Kidney (tissue), 14 donors: ENCODE measurements around the gene SBNO2. TPM values are rescaled to one million over a fixed set of nuclear protein-coding genes. Genes with fewer than 3 reads are reported as not detected.

Source experiments
- DNase-seq, 5 donors: peaks; one replicate each; pipeline ENCODE4 v3.0.0-alpha.2; 2013 to 2020
- FAIRE-seq: peaks from 2 replicates; lab custom pipeline; 2012; peaks lifted over from hg19 to GRCh38; lab: Jason Lieb, UNC
- H3K27ac ChIP-seq, 2 donors: one replicate each; pipeline ENCODE4 v1.7.0; 2013; ENCODE audit warnings: low read depth in 2 of 2, low read length in 2 of 2, inconsistent platforms in 1 of 2
- H3K27me3 ChIP-seq: one replicate; pipeline ENCODE4 v1.7.1; 2013; ENCODE audit warnings: low read length, inconsistent platforms; ENCODE audit not compliant: control insufficient read depth, insufficient read depth
- H3K36me3 ChIP-seq, 3 donors: one replicate each; pipeline versions ENCODE4 v1.7.0 to v1.7.1; 2013; ENCODE audit warnings: low read length in 3 of 3, control low read depth in 1 of 3, inconsistent platforms in 1 of 3; ENCODE audit not compliant: insufficient read depth in 3 of 3, control insufficient read depth in 2 of 3
- H3K4me1 ChIP-seq, 3 donors: one replicate each; pipeline versions ENCODE4 v1.7.0 to v1.7.1; 2013; ENCODE audit warnings: low read length in 3 of 3, inconsistent platforms in 1 of 3, low read depth in 1 of 3; ENCODE audit not compliant: control insufficient read depth in 2 of 3, insufficient read depth in 2 of 3
- H3K4me3 ChIP-seq, 3 donors: one replicate each; pipeline versions ENCODE4 v1.7.0 to v1.8.1; 2013; ENCODE audit warnings: low read length in 3 of 3, control low read depth in 1 of 3, inconsistent platforms in 1 of 3
- H3K9ac ChIP-seq, 3 donors: one replicate each; pipeline versions ENCODE4 v1.7.0 to v1.7.1; 2013; ENCODE audit warnings: low read length in 3 of 3, control low read depth in 1 of 3, inconsistent platforms in 1 of 3
- H3K9me3 ChIP-seq, 3 donors: one replicate each; pipeline versions ENCODE4 v1.7.0 to v1.7.1; 2013; ENCODE audit warnings: low read length in 3 of 3, control low read depth in 1 of 3, inconsistent platforms in 1 of 3; ENCODE audit not compliant: control insufficient read depth in 2 of 3, insufficient read depth in 1 of 3
- intact Hi-C: fragments of 100-400 bp; cut with DNase I; formaldehyde crosslinking; loops from one replicate; pipeline ENCODE4 v1.11.1; 2022
- polyA plus RNA-seq: library from polyadenylated mRNA; stranded (reverse); fragments of 350-450 nt; fragmentation: Illumina TruSeq; extraction: RNeasy Lipid Tissue Mini Kit (QIAGEN cat#74804); gene quantifications from one replicate; pipeline ENCODE4 v1.2.3, GENCODE V29; 2014; ENCODE audit warnings: low read depth, low replicate concordance; ENCODE audit not compliant: insufficient read depth
- total RNA-seq: library from RNA; stranded (reverse); fragmentation: NEBNext Ultra II Directional; extraction: Animal tissue kit (Norgen Biotek cat#: 25700); gene quantifications from one replicate; pipeline ENCODE4 v1.2.1, GENCODE V29; 2021
- TF ChIP-seq, protein P1 (sequence below): IDR thresholded peaks from 3 replicates; pipeline ENCODE4 v1.5.1; 2012; ENCODE audit warnings: mild to moderate bottlenecking, moderate library complexity, borderline replicate concordance; ENCODE audit not compliant: insufficient read depth; ENCODE audit errors: extremely low read depth
- donor health status: control.
- donor health status: control.
- donor health status: control.
- donor health status: control.
- donor health status: control.
- donor health status: DM: yes; HTN: yes; CAD: no.
- donor health status: Normal renal cell carcinoma (clear cell type).

The SBNO2 gene
- total and polyA plus RNA-seq, 2 donors from 2014 or later: 12.2 to 156 TPM

GRCh38 chr19:1128106-1128505 lies 46.0 kb downstream of the SBNO2 start:
- H3K36me3 ChIP-seq: peaks cover 0 to 9% (median 6%) of the 10 kb centered on the region in 3 donors
- no peak for DNase-seq
- no peaks in the 10 kb centered on the region for H3K9me3 ChIP-seq
- no peak for FAIRE-seq
- no peak overlapping the region for H3K27ac ChIP-seq
- no peaks in the 10 kb centered on the region for H3K27me3 ChIP-seq
- H3K9ac ChIP-seq: no peak overlapping the region
- H3K4me1 ChIP-seq: peaks cover 0 to 11% (median 0%) of the 10 kb centered on the region in 3 donors
- H3K4me3 ChIP-seq: no peak overlapping the region
- intact Hi-C loops: loop anchor here (10.0 kb wide), 1 partner anchor 57 kb away; no protein-coding TSS in a partner anchor
- TF ChIP-seq, protein P1, sequence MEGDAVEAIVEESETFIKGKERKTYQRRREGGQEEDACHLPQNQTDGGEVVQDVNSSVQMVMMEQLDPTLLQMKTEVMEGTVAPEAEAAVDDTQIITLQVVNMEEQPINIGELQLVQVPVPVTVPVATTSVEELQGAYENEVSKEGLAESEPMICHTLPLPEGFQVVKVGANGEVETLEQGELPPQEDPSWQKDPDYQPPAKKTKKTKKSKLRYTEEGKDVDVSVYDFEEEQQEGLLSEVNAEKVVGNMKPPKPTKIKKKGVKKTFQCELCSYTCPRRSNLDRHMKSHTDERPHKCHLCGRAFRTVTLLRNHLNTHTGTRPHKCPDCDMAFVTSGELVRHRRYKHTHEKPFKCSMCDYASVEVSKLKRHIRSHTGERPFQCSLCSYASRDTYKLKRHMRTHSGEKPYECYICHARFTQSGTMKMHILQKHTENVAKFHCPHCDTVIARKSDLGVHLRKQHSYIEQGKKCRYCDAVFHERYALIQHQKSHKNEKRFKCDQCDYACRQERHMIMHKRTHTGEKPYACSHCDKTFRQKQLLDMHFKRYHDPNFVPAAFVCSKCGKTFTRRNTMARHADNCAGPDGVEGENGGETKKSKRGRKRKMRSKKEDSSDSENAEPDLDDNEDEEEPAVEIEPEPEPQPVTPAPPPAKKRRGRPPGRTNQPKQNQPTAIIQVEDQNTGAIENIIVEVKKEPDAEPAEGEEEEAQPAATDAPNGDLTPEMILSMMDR: no peak

GRCh38 chr19:1126984-1127760 lies 46.9 kb downstream of the SBNO2 start:
- H3K9me3 ChIP-seq: no peaks in the 10 kb centered on the region
- no peak for DNase-seq
- no peak overlapping the region for H3K9ac ChIP-seq
- H3K27me3 ChIP-seq: no peaks in the 10 kb centered on the region
- no peak overlapping the region for H3K27ac ChIP-seq
- intact Hi-C loops: loop anchor here (10.0 kb wide), 1 partner anchor 58 kb away; no protein-coding TSS in a partner anchor
- FAIRE-seq: no peak
- TF ChIP-seq, protein P1: no peak
- no peak overlapping the region for H3K4me3 ChIP-seq
- H3K4me1 ChIP-seq: peaks cover 0 to 4% (median 0%) of the 10 kb centered on the region in 3 donors
- H3K36me3 ChIP-seq: peaks cover 0 to 14% (median 6%) of the 10 kb centered on the region in 3 donors

- Histone ChIP-seq H3K4me1 (peaks cover 0 to 4% (median 0%) of the 10 kb centered on the region in 3 donors), H3K27ac (no peak overlapping the region), H3K36me3 (peaks cover 0 to 22% (median 9%) of the 10 kb centered on the region in 3 donors), H3K27me3 (no peaks in the 10 kb centered on the region), H3K9me3 (no peaks in the 10 kb centered on the region), H3K4me3 (no peak overlapping the region), H3K9ac (no peak overlapping the region)
- no peak for FAIRE-seq
- intact Hi-C loops: loop anchor here (10.0 kb wide), 1 partner anchor 59 kb away; no protein-coding TSS in a partner anchor
- DNase-seq: no peak
- TF ChIP-seq, protein P1: no peak
Observed at GRCh38 chr19:1125601-1126467, 48.2 kb downstream of the SBNO2 start.
